Limb (tissue), 2 donors: ENCODE results near the gene PARP3.

ENCODE experiments used
- DNase-seq, 2 donors: peaks; one replicate each; pipeline ENCODE4 v3.0.0-alpha.2; 2016; ENCODE audit errors: extremely low spot score in 2 of 2

Gene PARP3

DNA sequence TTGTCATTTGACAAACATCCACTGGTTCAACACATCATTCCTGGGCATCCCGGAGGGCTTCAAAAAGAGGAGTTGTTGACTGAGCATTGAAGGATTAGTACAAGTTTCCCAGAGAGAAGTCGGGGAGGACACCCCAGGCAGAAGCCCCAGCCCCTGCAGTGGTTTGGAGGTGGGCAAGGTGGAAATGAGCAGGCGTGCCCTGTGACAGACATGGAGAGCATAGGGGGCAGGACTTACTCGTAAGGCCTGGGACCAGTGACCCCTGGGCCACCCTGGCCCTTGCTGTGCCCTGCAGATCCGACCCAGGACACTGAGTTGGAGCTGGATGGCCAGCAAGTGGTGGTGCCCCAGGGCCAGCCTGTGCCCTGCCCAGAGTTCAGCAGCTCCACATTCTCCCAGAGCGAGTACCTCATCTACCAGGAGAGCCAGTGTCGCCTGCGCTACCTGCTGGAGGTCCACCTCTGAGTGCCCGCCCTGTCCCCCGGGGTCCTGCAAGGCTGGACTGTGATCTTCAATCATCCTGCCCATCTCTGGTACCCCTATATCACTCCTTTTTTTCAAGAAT, 5.9 kb downstream of the PARP3 start:
- DNase-seq: peak in 1 of 2 donors; percentile 13

DNA sequence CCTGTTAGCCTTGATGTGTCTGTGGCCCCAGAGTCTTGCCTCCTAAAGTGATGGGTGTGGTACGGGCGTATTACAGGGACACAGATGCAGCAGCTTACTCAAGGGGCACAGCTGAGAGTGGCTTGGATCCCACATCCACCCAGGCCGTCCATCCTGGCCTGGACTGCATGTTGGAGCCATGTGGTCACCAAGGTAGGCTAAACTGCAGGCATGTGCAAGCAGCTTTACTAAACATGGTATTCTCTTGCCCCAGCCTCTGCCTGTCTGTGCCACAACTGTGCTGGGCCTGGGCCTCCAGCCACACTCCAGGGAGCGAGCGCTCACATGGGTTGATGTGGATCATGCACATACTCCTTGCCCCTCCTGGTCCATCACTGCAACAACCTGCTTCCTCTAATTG, 7.0 kb downstream of the PARP3 start:
- no peak for DNase-seq

DNA sequence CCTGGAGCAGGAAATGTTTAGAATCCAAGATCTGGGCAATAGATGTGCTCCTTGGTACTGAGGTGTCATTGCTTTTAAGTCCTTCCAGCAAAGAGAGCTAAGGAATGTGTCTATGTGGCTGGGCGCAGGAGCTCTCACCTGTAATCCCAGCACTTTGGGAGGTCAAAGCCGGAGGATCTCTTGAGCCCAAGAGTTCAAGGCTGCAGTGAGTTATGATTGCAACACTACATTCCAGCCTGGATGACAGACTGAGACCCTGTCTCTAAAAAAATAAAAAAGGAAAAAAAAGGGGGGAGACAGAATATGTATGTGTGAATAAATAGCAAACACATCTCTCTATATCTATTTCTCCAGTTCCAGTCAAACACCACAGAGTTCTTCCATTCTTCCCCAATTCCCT, 8.7 kb downstream of the PARP3 start:
- DNase-seq: no peak

DNA sequence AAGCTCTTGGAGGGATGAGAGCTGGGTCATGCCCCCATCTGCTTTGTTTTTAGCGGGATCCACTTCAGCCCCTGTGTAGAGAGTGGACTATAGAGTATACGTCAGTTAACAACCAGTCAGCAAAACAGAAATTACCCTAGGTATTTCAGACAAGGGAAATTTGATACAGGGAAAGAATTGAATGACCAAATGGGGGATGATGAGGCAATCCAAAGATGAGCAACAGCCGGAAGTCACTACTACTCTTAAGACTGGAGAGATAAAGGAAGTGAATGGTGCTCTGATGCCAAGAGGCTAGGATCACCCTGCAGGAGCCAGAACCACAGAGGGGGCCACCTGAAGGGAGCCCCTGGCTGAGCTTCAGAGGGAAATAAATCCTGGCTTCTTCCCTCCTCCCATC, 11.3 kb downstream of the PARP3 start:
- no peak for DNase-seq

DNA sequence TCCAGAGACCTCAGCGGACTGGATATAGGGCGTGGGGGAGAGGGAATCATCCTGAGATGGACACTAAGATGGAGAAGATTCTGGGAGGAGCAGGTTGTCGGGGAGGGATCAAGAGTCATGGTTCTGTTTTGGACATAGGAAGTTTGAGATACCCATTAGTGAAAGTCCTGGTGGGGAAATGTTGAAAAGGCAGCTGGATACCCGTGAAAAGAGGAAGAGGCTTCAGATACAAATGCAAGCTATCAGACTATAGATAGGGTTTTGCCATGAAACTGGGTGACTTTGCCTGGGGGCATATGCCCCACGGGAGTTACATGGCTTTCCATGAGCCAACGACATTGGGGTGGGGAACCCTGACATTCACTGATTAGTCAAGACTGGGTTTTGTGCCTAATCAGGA, 11.9 kb downstream of the PARP3 start:
- DNase-seq: no peak

DNA sequence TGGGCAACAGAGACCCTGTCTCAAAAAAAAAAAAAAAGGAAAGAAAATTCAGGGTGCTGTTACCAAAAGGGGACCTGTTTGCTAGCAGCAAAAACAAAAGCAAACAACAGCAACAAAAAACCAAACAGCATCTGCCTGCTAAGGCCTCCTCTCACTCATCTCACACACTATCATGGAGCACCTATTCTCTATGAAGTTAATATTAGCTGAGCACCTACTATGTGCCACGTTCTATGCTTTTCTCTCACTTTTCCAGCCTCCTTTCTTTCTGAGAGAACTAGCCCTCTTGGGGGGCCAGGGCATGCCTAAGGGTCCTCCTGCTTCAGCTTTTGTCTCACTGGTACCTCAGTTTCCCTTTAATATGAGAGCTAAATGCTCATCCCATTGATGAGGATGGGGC, 12.6 kb downstream of the PARP3 start:
- no peak for DNase-seq

DNA sequence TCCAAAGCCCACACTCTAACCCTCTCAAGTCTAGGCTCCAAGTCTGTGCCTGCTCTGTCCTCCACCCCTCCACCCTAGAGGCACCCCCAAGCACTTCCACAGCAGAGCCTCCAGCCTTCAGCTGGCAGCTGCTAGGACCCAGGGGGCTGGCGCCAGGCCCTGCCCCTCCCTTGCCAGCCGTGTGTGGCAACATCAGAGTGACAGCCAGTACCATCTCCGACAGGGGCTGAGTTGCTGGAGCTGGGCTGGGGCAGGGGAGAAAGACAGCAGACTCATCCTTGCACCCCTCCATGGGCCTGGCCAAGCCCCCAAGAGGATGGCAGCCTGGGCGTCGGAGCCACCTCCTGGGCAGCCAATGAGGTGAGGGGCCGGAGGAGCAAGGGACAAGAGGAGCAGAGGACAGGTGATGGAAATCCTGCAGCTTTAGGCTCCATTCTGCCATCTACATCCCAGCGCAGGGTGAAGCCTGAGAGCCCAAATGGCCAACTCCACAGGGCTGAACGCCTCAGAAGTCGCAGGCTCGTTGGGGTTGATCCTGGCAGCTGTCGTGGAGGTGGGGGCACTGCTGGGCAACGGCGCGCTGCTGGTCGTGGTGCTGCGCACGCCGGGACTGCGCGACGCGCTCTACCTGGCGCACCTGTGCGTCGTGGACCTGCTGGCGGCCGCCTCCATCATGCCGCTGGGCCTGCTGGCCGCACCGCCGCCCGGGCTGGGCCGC, 13.2 kb downstream of the PARP3 start, which contains the start of gene GPR62:
GPR62 (plus strand) TSS at position 207 of the 718 bp plus-strand sequence; CDS start at position 479, 272 bp downstream.
- no peak for DNase-seq

DNA sequence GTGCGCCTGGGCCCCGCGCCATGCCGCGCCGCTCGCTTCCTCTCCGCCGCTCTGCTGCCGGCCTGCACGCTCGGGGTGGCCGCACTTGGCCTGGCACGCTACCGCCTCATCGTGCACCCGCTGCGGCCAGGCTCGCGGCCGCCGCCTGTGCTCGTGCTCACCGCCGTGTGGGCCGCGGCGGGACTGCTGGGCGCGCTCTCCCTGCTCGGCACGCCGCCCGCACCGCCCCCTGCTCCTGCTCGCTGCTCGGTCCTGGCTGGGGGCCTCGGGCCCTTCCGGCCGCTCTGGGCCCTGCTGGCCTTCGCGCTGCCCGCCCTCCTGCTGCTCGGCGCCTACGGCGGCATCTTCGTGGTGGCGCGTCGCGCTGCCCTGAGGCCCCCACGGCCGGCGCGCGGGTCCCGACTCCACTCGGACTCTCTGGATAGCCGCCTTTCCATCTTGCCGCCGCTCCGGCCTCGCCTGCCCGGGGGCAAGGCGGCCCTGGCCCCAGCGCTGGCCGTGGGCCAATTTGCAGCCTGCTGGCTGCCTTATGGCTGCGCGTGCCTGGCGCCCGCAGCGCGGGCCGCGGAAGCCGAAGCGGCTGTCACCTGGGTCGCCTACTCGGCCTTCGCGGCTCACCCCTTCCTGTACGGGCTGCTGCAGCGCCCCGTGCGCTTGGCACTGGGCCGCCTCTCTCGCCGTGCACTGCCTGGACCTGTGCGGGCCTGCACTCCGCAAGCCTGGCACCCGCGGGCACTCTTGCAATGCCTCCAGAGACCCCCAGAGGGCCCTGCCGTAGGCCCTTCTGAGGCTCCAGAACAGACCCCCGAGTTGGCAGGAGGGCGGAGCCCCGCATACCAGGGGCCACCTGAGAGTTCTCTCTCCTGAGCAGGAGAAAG, 14.0 kb downstream of the PARP3 start:
- peak; percentile 21 to 68 for DNase-seq

DNA sequence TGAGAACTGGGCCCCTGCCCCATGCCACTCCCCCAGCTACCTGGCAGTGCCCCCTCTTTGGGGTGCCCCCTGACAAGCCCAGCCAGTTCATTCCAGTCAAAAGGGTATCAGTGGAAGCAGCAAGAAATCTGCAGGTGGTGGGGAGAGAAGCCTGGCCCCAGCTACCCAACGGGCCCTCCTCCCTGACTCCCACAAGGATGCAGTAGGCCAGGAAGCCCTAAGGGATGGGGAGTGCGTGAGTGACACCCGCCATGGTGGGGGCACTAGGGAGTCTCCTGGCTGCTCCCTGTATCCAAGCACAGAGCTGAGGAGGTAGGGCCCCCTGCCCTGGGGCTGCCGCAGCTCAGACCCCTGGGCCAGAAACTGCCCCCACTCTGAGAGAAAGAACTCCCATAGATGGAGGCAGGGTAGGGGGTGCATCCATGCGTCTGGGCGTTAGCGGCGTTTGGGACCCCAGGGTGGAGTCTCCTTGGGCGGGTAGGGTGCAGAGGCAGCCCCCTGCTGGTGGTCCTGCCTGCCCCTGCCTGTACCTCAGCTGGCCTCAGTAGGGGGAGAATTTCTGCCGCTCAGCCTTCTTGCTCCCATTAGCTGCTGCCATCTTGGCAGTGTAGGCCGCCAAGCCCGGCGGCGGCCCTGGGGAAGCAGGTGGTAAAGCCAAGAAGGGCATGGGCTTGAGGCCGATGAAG, 15.5 kb downstream of the PARP3 start:
- DNase-seq: no peak

DNA sequence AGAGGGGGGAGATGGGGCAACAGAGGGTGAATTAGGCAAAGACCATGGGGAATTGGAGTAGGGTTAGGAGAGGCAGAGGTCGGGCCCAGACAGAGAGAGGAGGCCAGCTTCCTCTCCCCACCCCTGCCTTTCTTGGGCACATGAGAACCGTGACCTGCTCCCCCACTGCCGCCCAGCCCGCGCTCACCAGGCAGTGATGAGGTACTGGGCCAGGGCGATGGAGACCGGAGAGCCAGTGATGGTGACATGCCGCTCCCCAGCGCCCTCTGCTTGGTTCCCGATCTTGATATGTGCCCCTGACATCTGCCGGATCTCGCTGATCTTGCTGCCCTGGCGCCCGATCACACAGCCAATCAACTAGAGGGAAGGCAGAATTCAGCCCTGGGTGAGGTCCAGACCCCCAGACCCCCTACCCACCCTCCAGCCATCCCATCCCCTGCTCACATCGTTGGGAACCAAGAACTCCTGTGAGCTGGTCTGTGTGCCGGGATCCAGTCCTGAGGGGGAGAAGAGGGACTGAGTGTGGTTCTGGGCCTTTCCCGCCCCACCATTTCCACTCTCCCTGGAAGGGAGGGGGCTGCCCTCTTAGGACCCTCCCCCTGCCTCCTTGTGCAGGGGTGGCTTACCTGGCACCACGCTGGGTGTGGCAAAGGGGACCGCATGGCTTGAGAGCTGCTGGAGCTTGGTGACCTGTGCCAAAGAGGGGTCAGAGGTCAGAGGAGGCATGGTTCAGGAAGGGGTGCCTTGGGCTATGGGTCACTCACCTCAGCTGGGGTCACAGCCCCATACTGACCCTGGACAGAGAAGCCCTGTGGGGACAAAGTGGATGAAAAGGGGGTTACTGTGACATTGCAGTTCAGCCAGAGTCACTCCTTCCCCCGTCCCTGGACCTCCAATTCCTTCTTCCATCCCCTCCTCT, 16.7 kb downstream of the PARP3 start:
- DNase-seq: no peak

DNA sequence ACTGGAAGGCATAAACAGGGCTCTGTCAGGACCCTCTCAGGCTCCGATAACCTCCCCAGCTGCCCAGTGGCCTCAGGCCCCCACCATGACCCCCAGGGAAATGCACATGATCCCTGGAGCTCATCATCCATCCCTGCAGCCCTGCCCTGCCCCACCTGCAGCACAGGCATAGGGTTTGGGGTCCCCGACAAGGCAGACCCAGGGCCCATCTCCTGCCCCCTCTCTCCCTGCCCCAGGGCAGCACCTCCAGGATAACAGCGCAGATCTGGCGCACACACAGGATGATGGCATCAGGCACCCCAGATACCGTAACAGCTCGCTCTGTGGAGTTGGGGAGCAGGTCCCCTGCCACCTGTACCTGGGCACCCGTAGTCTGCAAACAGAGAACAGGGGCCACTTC, 17.5 kb downstream of the PARP3 start:
- DNase-seq: no peak

DNA sequence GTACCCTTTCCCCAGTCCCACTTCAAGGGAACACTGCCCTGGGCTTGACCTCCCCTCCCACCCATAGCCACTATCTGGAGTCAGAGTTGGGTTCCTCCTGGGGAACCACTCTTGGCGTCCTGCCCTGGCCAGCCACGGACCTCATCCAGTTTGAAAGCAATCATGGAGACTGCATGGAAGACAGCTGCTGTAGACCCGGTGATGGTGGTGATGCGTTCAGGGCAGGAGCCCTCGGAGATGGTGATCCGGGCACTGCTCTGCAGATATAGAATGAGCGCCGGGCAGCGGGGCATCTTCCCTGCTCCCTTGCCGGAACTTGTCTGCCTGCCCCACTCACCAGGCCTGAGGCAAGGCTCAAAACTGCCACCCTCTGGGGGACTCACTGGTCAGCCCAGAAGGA, 18.2 kb downstream of the PARP3 start:
- no peak for DNase-seq

DNA sequence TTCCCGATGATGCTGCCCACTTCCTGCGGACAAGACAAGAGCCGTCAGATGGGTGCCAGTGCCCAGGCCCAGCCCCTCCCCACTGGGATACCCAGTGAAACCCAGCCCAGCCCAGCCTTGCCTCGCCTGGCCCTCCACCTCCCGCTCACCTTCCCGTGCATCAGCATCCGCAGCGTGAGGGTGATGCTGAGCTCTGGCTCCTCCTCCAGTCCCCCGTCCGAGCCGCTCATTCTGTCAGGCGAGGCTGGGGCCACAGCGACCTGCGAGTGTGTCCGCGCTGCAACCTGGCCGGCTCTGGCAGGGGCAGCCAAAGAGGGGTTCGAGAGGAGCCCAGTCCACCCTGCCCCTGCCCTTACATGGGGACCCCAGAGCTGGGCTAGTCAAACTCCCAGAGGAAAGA, 18.8 kb downstream of the PARP3 start:
- no peak for DNase-seq

DNA sequence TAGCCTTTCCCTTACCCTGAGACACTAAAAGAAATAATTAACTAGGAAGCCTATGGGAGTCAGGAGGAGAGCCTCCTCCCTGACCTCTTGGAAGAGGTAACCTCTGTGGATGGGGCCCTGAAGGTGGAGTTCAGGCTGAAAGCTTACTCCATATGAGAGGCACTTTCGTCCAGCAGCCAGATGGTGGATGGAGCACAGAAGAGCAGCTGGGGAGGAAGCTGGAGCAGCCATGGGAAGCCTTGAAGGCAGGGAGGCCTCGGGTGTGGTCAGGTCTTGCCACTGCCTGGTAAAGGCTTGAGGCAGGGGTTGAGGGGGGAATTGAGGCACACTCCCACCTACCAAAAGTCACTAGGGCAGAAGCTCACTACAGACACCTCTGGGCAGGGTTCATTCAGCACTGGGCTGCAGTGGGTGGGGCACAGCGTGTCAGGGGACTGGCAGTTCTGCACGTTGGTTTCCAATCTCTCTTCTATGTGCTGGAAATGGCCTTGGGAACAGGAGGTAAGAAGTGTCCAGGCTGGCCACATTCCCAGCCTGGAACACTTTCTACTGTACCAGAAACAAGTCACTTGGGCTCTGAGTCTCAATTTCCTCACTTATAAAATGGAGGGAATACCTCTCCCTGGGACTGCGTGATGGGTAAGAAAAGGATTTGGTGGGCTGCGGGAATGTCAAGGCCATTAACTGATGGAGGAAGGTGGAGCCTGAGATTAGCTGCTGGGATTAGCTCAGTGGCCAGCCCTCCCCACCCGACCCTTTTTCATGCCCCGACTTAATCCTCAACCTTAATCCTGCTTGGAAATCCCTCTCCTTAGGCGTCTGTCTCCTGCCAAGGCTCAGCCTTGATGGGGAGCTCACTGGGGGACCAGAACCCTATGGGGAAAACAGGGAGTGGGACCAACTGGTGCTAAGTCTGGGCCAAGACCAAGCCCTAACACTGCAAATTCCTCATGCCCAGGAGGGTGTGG, 19.7 kb downstream of the PARP3 start:
- no peak for DNase-seq

DNA sequence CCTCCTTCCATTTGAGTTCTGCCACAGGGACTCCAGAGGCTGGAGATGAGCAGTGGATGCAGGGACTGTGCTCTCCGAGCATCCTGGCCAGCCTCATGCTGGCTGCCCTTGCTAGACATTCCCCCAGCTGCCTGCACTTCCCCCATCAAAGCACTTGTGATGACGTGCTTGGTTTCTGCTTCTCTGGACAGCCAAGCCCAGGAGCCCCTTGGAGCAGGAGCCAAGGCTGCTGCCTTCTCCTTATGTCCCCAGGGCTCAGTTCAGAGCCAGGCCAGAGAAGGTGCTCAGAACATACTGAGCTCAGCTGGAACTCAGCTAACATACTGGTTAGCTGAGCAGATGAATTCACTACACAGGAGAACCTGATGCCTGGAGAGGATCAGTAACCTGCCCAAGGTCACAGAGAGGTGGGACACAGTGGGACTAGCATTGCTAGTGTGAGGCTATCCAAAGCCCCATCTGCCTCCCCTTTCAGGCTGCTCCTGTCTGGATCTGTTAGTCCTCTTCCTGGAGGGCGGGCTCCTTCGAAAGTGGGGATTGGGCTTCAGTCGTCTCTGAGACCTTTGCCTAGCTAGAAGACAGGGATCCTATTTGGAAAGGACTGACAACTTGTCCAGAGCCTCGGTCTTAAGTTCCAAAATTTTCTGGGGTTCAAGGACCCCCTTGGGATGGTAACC, 20.8 kb downstream of the PARP3 start:
- peak in 1 of 2 donors; percentile 12 for DNase-seq

DNA sequence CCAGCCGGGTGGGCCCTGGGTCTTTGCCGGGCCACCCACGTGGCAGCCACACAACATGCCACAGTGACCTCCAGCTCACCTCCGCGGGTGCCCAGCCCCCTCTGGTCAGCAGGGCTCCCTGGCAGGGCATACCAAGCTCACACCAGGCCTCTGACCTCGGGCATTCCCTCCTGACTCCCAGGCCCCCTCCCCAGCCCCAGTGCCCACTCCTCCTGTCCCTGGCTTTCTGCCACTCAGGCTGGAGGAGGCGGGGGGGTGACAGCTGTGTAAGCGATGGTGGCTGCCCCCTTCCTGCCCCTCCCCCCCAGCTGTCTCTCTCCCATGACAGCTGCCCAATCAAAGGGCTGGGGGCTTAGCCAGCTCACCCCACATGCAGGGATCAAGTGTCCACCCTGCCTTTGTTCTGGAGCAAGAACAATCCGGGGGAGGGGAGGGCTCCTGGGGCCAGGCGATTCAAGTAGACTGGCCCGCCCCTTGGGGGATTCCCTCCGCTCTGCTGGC, 21.8 kb downstream of the PARP3 start:
- peak; percentile 27 to 78 for DNase-seq

DNA sequence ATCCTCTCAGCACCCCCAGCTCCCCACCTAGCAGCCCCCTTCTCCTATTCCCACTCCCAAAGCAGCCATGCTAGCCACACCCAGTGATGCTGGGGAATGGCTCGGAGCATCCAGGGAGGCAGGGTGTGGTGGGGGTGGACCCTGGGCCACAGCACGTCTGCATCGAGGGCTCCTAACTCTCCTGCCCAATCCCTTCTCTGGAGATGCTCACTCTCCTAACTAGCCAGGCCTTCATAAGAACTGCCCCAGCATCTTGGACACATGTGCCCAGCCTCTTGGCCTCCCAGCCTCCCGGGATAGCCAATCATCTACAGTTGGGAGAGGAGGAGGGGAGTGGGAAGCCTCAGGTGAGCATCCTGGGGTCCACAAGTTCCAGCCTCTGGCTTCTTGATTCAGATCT, 22.4 kb downstream of the PARP3 start:
- DNase-seq: no peak

DNA sequence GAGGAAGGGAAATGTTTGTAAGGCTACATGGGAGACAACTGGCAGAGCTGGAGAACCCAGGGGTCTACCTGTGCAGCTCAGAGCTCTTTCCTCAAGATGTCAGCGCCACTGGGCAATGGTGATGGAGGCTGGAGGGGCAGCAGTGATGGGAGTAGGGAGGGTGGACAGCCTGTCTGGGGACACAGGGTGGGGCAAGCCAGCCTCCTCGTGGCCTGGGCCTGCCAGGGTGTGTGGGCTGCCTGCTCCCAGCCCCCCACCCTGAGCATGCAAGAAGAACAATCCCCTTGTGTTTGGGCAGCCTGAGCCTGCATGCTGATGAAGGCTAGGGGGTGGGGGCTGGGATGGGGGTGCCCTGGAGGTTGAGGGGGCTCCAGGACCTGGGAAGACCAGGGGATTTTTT, 23.9 kb downstream of the PARP3 start:
- no peak for DNase-seq

DNA sequence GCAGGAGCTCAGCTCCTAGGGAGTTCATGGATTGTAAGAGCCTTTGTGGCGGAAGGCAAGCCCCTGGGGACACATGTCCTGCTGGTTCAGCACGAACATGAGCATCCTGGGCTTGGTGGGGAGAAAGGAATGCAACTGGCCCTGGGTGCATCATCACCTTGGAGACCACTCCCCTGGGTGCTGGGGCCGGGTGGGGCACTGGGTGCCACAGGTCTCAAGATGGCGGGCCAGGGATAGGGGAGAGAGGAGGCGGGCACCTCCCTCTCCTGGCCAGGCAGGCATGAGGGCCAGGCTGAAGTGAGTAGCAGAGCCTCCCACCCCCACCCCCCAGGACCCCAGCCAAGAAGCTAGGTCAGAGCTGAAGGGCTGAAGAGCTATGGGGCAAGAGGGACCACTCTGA, 24.3 kb downstream of the PARP3 start:
- no peak for DNase-seq
